SH-SY5Y (cell line): ENCODE data around the gene NYNRIN.

Experiments
- GATA2 ChIP-seq: IDR thresholded peaks from 2 replicates; pipeline ENCODE4 v1.6.1; 2011; ENCODE audit warnings: mild to moderate bottlenecking, low read depth, low read length
- GATA3 ChIP-seq: IDR thresholded peaks from 2 replicates; pipeline ENCODE4 v1.6.1; 2011; ENCODE audit warnings: low read depth, mild to moderate bottlenecking, low read length, moderate library complexity

DNA sequence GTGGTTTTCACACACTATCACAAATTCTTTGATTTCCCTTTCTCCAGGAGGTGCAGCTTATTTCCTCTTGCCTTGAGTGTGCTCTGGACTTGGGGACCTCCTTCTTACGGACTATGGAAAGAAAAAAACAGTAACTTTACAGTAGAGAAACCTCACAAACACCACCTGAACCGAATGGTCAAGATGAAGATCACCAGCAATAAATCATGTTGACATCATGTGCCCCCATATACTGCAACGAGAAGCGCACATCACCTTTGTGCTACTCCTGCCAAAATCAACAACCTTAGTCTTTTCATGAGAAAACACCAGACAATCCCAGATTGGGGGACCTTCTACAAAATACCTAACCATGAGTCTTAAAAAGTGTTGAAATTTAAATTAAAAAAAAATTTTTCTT, 13.3 kb upstream of the NYNRIN start:
- TF ChIP-seq GATA3: no peak
- no peak for TF ChIP-seq GATA2
